GM19351 (cell line): ENCODE measurements around the gene KCMF1.

Experiments
- ATAC-seq: cut with Tn5 transposase; IDR thresholded peaks from one replicate; pipeline ENCODE4 v1.9.1; 2021; ENCODE audit warnings: mild to moderate bottlenecking, moderate library complexity; ENCODE audit not compliant: unreplicated experiment

The KCMF1 gene

DNA sequence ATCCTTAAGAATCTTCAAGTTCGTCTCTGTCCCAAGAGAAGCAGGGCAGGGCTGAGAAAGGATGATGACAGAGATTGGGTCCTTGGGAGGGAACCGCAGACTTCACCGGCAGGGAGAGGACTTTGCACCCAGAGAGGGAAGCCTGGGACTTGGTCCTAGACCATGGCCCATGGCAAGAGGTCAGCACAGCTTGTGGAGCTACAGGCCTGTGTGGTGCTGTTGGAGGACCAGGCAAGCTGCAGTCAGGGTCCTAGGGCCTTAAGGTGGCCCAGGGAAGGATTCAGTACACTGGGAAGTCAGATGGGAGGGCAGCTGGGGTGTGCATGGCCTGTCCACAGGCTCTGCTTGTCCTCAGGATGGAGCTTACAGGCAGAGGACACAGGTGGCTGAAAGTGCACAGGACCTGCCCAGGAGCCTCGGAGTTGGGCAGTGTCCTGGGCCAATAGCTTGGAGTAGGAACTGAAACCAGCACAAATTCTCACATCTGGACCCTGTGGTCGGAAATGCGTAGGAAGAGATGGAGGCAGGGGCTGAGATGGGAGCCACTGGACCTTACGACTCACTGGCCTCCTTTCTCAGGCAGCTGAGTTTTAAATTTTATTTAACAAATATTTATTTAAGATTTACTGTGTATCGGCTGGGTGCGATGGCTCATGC lies 105.8 kb downstream of the KCMF1 start:
- ATAC-seq, result no peak

DNA sequence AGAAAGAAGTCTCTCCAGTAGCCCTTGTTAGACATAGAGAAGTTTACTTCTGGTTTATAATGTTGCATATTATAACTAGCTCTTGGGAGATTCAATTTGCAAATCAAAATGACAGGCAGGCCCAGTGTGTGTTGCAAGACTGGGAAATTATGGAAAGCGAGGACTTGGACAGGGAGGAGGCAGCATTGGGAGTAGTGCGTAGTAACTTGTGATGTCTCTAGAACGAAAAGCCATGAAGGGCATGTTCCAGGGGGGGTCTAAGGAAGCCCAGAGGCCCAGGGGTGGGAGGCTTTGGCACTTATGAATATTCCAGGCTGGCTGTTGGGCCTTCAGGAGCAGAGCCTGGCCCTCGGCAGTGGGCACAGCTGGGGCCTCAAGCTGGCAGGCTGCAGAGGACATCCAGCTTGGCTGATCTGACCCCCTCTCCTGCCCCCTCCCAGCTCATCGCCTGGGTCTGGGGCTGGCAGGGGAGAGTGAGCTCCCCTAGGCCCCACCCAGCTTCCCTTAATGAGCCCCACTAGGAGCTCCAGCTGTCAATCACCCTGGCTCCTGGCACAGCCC lies 107.0 kb downstream of the KCMF1 start:
- ATAC-seq, result no peak

DNA sequence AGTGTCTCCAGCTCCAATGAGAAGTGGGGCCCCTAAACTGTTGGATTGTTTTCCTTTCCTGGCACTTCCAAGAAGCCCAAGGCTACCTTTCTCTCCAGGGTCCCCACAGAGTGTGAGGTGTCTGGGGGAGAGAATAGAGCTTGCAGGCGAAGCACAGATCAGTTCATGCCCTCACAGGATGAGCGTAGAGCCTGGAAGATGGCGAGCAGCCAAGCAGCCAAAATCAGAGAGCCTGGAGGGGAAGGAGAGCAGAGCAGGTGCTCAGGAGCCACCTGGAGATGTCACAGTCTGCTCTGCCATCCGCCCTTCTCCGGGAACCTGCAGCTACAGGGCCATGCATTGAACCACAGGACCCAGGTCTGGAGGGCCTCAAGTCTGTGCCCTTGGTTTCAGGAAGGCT lies 107.6 kb downstream of the KCMF1 start:
- ATAC-seq, result no peak

DNA sequence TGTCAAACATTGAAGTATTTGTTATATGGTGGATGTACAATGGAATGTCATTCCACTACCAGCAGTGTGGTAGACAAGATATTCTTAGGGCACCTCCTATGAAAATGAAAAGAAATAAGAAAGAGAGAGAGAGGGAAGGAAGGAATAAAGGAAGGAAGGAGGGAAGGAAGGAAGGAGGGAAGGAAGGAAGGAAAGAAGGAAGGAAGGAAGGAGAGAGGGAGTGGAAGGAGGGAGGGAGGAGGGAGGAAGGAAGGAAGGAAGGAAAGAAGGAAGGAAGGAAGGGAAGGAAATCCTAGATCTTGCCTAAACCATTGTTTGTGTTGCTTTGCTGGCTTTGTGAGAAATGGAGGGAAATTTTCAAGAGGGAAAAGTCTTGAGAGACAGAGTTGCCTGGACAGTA lies 112.1 kb downstream of the KCMF1 start:
- no peak for ATAC-seq

DNA sequence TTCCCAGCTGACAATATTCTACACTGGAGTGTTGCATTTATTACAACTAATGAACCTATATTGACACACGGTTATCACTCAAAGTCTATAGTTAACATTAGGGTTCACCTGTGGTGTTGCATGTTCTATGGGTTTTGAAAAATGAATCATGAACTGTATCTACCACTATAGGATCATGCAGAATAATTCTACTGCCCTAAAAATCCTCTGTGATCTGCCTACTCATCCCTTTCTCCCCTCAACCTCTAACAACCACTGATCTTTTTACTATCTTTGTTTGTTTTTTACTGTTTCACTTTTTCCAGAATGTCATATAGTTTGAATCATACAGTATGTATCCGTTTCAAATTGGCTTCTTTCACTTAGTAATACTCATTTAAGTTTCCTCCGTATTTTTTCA lies 114.6 kb downstream of the KCMF1 start:
- no peak for ATAC-seq

DNA sequence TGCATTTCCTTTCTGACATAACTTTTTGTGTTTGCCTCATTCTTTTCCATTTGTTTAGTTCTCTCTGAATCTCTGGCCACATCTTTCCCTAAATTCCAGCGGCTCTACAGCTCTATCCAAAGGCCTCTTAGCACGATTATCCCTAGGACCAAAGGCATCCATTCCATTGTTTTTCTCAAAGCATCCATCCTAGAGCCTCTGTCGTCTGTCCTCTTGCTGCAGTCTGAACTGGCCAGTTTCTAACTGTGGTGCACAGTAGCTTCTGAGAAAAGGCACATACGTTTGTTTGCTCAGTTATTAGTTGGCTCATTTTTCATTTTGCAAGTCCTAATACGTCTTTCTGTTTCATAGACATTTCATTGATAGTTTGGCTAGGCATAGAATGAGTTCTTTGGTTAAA lies 116.6 kb downstream of the KCMF1 start:
- ATAC-seq, result no peak

DNA sequence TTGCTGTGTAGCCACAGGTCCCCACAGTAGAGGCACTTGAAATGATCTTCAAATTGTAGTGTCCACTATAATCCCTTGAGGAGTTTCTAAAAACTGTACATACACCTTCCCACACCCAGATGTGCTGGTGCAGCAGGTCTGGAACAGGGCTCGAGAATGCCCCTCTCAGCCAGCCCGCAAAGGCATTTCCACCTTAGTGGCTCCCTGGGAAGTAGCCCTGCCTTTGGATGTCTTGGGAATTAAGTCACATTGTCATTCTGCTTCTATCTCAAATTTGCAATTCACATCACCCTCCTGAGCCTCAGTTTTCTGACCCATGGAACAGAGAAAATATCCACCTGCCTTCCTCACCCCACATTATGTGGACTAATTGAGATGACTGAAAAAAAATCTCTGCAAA lies 118.0 kb downstream of the KCMF1 start:
- no peak for ATAC-seq

DNA sequence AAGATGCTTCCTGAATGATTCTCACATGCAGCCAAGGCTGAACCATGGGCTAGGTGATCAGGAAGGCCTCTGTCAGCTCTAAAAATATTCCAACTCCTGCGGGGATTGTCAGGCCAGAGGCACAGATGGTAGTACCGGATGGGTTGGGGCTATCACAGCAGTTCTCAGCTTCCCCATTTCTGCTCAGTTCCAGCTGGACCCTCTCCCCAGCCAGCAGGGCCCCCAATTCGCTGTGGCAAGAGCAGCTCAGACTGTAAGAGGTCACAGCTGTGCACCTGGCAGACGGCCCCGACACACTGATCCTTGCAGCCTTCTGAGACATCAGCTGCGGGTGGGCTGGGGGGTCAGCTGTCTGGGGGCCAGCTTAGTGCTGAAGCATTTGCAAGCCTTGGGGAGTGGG lies 118.6 kb downstream of the KCMF1 start:
- ATAC-seq, result no peak

DNA sequence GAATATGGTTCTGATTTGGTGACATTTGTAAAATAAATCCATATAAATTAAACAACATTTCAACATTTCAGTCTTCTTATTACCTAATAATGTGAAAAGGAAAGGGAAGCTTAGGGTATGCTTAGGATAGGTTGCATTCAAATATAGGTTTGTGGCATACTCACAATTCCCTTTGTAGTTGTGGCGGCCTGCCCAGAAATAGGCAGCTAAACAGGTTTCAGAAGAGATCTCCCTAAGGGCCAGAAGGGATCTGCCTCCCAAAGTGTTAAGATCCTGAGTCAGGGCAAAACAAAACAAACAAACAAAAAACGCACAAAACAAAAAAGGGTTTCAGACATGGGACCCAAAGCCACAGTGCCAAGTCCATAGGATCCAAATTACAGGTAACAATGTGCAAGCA lies 120.9 kb downstream of the KCMF1 start:
- no peak for ATAC-seq

DNA sequence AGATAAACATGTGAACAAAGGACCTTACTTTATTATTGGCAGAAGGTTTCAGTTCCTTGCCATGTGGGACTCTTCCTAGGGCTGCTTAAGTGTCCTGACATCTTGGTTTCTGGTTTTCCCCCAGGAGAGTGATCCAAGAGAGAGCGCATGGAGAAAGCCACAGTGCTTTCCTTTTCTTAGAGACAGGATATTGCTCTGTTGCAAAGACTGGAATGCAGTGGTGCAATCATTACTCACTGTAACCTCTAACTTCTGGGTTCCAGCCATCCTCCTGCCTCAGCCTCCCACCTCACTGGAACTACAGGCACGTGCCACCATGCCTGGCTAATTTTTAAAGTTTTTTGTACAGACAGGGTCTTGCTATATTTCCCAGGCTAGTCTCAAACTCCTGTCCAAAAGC lies 124.1 kb downstream of the KCMF1 start:
- ATAC-seq, result no peak

DNA sequence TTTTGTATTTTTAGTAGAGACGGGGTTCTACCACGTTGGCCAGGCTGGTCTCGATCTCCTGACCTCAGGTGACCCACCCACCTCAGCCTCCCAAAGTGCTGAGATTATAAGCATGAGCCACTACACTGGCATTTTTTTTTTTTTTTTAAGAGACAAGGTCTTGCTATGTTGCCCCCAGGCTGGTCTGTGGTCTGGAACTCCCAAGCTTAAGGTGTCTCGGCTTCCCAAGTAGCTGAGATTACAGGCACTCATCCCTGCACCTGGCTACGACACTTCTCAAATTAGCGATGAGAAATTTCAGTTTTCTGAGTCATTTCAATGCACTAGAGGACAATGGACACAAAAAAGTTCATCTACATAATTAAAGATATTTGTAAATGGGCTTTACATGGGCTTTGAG lies 125.7 kb downstream of the KCMF1 start:
- no peak for ATAC-seq

DNA sequence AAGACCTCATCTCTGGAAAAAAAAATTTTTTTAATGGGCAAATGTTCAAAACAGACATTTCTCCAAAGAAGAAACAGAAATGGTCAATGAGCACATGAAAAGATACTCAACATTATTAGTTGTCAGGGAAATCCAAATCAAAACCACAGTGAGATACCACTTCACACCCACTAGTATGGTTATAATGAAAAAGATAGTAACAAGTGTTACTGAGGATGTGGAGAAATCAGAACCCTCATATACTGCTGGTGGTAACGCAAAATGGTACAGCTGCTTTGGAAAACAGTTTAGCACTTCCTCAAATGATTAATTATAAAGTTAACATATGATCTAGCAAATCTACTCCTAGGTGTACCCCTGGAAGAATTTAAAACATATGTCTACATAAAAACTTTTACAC lies 133.3 kb downstream of the KCMF1 start:
- ATAC-seq, result no peak

DNA sequence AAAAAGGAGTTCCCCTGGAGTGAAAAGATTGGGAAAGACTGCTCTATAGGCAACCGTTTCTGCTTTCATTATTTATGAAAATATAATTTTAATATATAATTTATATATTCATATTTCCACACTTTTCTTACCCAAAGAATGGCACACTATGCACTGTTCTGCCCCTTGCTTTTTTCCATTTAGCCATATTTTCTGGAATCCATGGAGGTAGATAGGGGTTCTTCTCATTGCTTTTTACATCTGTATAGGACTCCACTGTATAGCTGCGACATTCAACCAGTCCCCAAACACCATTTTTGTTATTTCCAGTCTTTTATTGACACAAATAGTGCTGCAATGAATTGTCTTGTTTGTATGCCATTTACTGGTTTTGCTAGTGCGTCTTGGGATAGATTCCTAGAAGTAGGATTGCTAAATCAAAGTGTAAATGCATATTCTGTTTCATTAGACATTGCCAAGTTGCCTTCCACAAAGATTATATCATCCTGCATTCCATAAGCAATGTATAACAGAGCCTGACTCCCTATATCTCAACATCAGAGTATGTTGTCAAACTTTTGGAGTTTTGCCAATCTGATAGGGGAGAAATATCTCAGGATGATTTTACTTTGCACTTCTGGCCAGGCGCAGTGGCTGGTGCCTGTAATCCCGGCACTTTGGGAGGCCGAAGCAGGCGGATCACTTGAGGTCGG lies 135.7 kb downstream of the KCMF1 start:
- ATAC-seq, result no peak
